Mesothelial cell of epicardium (in vitro differentiated cells): ENCODE results near the gene SUPV3L1. TPM values are rescaled to one million over a fixed set of nuclear protein-coding genes. Genes with fewer than 3 reads are reported as not detected.

ENCODE experiments used
- DNase-seq, 2 experiments: peaks; one replicate each; pipeline ENCODE4 v3.0.0; 2021; ENCODE audit warnings: low spot score in 2 of 2; ENCODE audit not compliant: unreplicated experiment in 2 of 2
- H3K27ac Mint-ChIP-seq: 2 replicates; pipeline ENCODE4 v1.8.0; 2021; ENCODE audit warnings: mixed read lengths
- H3K27me3 Mint-ChIP-seq: 2 replicates; pipeline ENCODE4 v1.8.0; 2021; ENCODE audit warnings: low read depth, mixed read lengths
- H3K36me3 Mint-ChIP-seq: 2 replicates; pipeline ENCODE4 v1.8.0; 2021; ENCODE audit warnings: mixed read lengths
- H3K4me1 Mint-ChIP-seq: 2 replicates; pipeline ENCODE4 v1.8.0; 2021; ENCODE audit warnings: mixed read lengths
- H3K4me3 Mint-ChIP-seq: 2 replicates; pipeline ENCODE4 v1.8.0; 2021; ENCODE audit warnings: mild to moderate bottlenecking, moderate library complexity, mixed read lengths
- H3K9me3 Mint-ChIP-seq: 2 replicates; pipeline ENCODE4 v1.8.0; 2021; ENCODE audit warnings: mixed read lengths
- total RNA-seq: library from RNA; stranded (reverse); gene quantifications from 3 replicates; pipeline ENCODE4 v1.2.1, GENCODE V29; 2021
- TF ChIP-seq, protein P1 (sequence below): fragments of 200-600 bp; sonication (generic); IDR thresholded peaks from one replicate; pipeline ENCODE4 v1.5.0; 2021; ENCODE audit warnings: antibody characterized with exemption; ENCODE audit not compliant: unreplicated experiment

The SUPV3L1 gene
- total RNA-seq, 1 donor from 2014 or later = 38.0 TPM

DNA sequence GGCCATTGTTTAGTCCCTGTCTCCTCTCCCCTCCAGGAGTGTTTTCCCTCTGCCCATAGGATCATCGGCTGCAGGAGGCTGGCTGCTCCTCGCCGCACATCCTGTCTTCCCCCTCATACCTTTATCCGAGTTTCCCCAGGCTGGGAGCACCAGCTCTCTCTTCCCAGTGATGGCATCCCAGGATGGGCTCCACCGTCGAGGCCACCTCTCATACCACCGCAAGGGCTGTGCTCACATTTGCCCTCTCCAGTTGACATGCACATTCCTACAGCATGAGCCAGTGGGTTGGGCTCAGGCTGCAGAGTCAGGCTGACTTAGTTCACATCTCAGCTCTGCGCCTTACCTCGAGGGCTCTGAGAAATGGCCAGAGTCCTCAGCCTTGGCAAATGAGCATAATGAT, 52.2 kb downstream of the SUPV3L1 start:
- H3K27ac Mint-ChIP-seq = no peak overlapping the region
- peaks cover 13% of the 10 kb centered on the region for H3K4me1 Mint-ChIP-seq
- peaks cover 3% of the 10 kb centered on the region for H3K27me3 Mint-ChIP-seq
- H3K36me3 Mint-ChIP-seq = no peaks in the 10 kb centered on the region
- no peak overlapping the region for H3K4me3 Mint-ChIP-seq
- TF ChIP-seq, protein P1, sequence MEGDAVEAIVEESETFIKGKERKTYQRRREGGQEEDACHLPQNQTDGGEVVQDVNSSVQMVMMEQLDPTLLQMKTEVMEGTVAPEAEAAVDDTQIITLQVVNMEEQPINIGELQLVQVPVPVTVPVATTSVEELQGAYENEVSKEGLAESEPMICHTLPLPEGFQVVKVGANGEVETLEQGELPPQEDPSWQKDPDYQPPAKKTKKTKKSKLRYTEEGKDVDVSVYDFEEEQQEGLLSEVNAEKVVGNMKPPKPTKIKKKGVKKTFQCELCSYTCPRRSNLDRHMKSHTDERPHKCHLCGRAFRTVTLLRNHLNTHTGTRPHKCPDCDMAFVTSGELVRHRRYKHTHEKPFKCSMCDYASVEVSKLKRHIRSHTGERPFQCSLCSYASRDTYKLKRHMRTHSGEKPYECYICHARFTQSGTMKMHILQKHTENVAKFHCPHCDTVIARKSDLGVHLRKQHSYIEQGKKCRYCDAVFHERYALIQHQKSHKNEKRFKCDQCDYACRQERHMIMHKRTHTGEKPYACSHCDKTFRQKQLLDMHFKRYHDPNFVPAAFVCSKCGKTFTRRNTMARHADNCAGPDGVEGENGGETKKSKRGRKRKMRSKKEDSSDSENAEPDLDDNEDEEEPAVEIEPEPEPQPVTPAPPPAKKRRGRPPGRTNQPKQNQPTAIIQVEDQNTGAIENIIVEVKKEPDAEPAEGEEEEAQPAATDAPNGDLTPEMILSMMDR = no peak
- DNase-seq = no peak
- H3K9me3 Mint-ChIP-seq = no peaks in the 10 kb centered on the region

DNA sequence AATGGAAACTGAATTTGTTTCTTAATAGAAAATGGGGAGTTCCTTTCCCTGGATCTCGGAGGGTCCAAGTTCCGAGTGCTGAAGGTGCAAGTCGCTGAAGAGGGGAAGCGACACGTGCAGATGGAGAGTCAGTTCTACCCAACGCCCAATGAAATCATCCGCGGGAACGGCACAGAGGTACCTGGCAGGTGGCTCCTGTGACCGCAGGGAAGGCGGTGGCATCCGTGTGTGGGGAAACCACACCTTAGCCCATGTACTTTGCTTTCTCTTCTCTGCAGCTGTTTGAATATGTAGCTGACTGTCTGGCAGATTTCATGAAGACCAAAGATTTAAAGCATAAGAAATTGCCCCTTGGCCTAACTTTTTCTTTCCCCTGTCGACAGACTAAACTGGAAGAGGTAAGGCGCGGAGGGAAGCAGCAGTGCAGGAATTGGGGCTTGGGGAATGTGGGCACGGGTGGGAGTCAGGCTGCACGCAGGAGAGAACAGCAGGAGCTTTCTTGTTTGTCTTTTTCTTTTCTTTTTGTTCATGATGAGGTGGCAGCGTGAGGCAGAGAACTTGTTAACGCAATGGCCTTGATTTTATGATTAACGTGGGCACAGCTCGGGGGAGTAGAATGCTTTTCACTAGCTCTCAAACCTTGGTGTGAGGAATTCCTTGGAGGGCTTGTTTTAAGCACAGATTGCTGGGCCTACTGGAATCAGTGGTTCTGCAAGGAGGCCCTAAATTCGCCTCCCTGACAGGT, 52.9 kb downstream of the SUPV3L1 start:
- Mint-ChIP-seq H3K27me3 (peaks cover 1% of the 10 kb centered on the region), H3K4me1 (peaks cover 13% of the 10 kb centered on the region), H3K4me3 (no peak overlapping the region), H3K27ac (peak overlapping the region; percentile 10), H3K9me3 (no peaks in the 10 kb centered on the region), H3K36me3 (no peaks in the 10 kb centered on the region)
- TF ChIP-seq, protein P1 = no peak
- no peak for DNase-seq

DNA sequence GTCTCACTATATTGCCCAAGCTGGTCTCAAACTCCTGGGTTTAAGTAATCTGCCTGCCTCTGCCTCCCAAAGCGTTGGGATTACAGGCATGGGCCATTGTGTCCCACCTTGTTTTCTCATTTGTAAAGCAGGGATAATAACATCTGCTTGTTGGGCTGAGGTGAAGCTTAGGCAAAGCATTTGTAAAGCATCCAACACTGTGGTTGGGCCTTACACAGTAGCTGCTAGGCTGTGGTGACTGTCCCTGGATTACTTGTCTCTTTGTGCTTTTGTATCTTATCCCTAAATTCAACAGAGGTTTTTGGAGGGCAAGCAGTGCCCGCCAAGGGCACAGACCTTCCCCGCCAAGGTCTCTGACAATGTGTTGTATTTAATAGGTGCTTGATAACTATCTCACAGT, 54.4 kb downstream of the SUPV3L1 start:
- Mint-ChIP-seq H3K9me3 (no peaks in the 10 kb centered on the region), H3K27me3 (peaks cover 1% of the 10 kb centered on the region), H3K27ac (no peak overlapping the region), H3K4me3 (no peak overlapping the region), H3K4me1 (peaks cover 13% of the 10 kb centered on the region), H3K36me3 (no peaks in the 10 kb centered on the region)
- DNase-seq = no peak
- TF ChIP-seq, protein P1 = no peak

DNA sequence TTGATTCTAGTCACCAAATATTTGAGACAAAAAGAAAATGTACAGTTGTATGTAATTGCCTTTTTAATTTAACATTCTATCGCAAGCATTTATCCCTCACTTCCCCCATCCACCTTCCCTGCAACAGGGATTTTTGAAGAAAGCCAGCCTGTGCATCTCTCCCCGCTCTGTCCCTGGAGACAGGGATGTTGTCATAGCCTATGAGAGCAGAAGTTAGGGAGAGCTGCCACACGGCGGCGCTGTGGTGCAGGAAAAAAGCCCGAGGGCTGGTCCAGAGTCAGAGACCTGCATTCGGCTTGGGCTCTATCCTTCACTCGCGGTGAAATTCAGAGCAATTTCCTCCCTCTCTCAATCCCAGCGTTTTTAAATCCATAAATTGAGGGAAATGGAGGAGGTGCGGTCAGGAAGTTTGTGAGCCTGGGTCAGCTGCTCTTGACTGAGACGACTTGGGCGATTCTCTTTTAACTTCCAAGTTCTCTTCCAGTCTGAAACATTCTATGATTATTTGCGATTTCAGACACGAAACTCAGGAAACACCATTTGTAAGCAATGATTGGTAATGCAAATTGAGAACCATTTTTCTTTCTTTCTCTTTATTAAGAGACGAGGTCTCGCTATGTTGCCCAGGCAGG, 57.6 kb downstream of the SUPV3L1 start:
- Mint-ChIP-seq H3K9me3 (no peaks in the 10 kb centered on the region), H3K4me1 (peaks cover 10% of the 10 kb centered on the region), H3K36me3 (no peaks in the 10 kb centered on the region), H3K27me3 (no peaks in the 10 kb centered on the region), H3K4me3 (no peak overlapping the region), H3K27ac (no peak overlapping the region)
- TF ChIP-seq, protein P1 = peak; percentile 91
- peak; percentile 73 to 95 for DNase-seq

DNA sequence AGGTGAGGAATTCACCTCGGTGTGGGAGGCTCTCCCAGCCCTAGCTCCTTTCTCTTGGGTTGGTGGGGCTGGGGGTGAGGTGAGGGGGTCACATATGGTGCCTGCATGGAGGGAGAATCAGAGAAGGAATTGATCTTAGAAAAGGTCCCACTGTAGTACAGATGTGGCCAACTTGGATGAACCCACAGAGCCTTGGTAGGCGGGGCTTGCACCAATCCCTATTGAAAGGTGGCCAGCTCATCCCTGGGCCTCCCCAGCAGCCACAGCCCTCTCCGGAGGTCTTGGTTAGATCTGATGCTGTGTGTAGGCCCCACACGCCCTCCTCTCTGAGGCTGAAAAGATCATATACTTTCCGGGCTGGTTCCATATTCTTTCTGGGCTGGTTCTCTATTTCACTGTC, 59.1 kb downstream of the SUPV3L1 start:
- DNase-seq = no peak
- Mint-ChIP-seq H3K27ac (no peak overlapping the region), H3K4me1 (peaks cover 2% of the 10 kb centered on the region), H3K36me3 (no peaks in the 10 kb centered on the region), H3K27me3 (no peaks in the 10 kb centered on the region), H3K9me3 (no peaks in the 10 kb centered on the region), H3K4me3 (no peak overlapping the region)
- TF ChIP-seq, protein P1 = no peak
